Hepatocyte (in vitro differentiated cells): Measurements from ENCODE around the gene OTOA. TPM values are rescaled to one million over a fixed set of nuclear protein-coding genes. Genes with fewer than 3 reads are reported as not detected.

ENCODE experiments used
- DNase-seq: peaks from one replicate; pipeline ENCODE4 v3.0.0-alpha.2; 2016; ENCODE audit warnings: low spot score
- H2AFZ ChIP-seq: fragments of 200-600 bp; sonication (generic); 2 replicates; pipeline ENCODE4 v1.6.0; 2016; ENCODE audit warnings: antibody characterized with exemption, mild to moderate bottlenecking
- H3K27ac ChIP-seq: fragments of 200-600 bp; sonication (generic); 2 replicates; pipeline ENCODE4 v1.5.1; 2016; ENCODE audit warnings: mild to moderate bottlenecking
- H3K27me3 ChIP-seq: fragments of 200-600 bp; sonication (generic); 2 replicates; pipeline ENCODE4 v1.6.1; 2016
- H3K36me3 ChIP-seq: fragments of 200-600 bp; sonication (generic); replicated peaks from 2 replicates; pipeline ENCODE4 v1.5.1; 2016; ENCODE audit warnings: low read depth; ENCODE audit not compliant: insufficient read depth
- H3K4me1 ChIP-seq: fragments of 200-600 bp; sonication (generic); 2 replicates; pipeline ENCODE4 v1.5.1; 2016; ENCODE audit warnings: mild to moderate bottlenecking, moderate library complexity; ENCODE audit not compliant: insufficient read depth
- H3K4me2 ChIP-seq: fragments of 200-600 bp; sonication (generic); 2 replicates; pipeline ENCODE4 v1.6.0; 2016
- H3K4me3 ChIP-seq: fragments of 200-600 bp; sonication (generic); 2 replicates; pipeline ENCODE4 v1.5.1; 2016; ENCODE audit warnings: mild to moderate bottlenecking
- H3K79me2 ChIP-seq: fragments of 200-600 bp; sonication (generic); 2 replicates; pipeline ENCODE4 v1.6.0; 2017; ENCODE audit warnings: mild to moderate bottlenecking
- H3K9me2 ChIP-seq: fragments of 200-600 bp; sonication (generic); replicated peaks from 2 replicates; pipeline ENCODE4 v1.6.0; 2017; ENCODE audit warnings: mild to moderate bottlenecking; ENCODE audit not compliant: insufficient read depth
- H3K9me3 ChIP-seq: fragments of 200-600 bp; sonication (generic); 2 replicates; pipeline ENCODE4 v1.5.1; 2016; ENCODE audit warnings: low read depth, mild to moderate bottlenecking
- H4K20me1 ChIP-seq: fragments of 200-600 bp; sonication (generic); 2 replicates; pipeline ENCODE4 v1.6.0; 2016; ENCODE audit warnings: mild to moderate bottlenecking; ENCODE audit not compliant: insufficient read depth, poor library complexity, severe bottlenecking
- EZH2 ChIP-seq: fragments of 200-600 bp; sonication (generic); IDR thresholded peaks from 2 replicates; pipeline ENCODE4 v1.6.1; 2016; ENCODE audit warnings: antibody characterized with exemption, mild to moderate bottlenecking, borderline replicate concordance
- EZH2phosphoT487 ChIP-seq: fragments of 200-600 bp; sonication (generic); IDR thresholded peaks from one replicate; pipeline ENCODE4 v1.6.1; 2018; ENCODE audit warnings: antibody characterized with exemption, mild to moderate bottlenecking, low read depth, moderate library complexity; ENCODE audit not compliant: unreplicated experiment, severe bottlenecking
- WGBS: methylation state at CpG from one replicate; pipeline ENCODE4 v1.1.6; 2016; ENCODE audit warnings: low lambda C conversion rate; ENCODE audit errors: missing lambda C conversion rate; 5-methylcytosine and 5-hydroxymethylcytosine counted together
- polyA plus RNA-seq: library from polyadenylated mRNA; unstranded; fragments of >200 nt; fragmentation: Nextera tagmentation; extraction: Ambion mirVana; gene quantifications from 2 replicates; pipeline ENCODE4 v1.2.1, GENCODE V29; 2016
- total RNA-seq: library from RNA; depleted of rRNA; stranded (reverse); fragments of >200 nt; gene quantifications from 2 replicates; pipeline ENCODE4 v1.2.3, GENCODE V29; 2014
- TF ChIP-seq, protein P1 (sequence below): fragments of 200-600 bp; sonication (generic); IDR thresholded peaks from 2 replicates; pipeline ENCODE4 v1.5.1; 2016; ENCODE audit warnings: antibody characterized with exemption, mild to moderate bottlenecking; ENCODE audit not compliant: poor library complexity

Gene OTOA
- total and polyA plus RNA-seq, 2 experiments from 2014 or later: 0.07 TPM; not detected in 1

DNA sequence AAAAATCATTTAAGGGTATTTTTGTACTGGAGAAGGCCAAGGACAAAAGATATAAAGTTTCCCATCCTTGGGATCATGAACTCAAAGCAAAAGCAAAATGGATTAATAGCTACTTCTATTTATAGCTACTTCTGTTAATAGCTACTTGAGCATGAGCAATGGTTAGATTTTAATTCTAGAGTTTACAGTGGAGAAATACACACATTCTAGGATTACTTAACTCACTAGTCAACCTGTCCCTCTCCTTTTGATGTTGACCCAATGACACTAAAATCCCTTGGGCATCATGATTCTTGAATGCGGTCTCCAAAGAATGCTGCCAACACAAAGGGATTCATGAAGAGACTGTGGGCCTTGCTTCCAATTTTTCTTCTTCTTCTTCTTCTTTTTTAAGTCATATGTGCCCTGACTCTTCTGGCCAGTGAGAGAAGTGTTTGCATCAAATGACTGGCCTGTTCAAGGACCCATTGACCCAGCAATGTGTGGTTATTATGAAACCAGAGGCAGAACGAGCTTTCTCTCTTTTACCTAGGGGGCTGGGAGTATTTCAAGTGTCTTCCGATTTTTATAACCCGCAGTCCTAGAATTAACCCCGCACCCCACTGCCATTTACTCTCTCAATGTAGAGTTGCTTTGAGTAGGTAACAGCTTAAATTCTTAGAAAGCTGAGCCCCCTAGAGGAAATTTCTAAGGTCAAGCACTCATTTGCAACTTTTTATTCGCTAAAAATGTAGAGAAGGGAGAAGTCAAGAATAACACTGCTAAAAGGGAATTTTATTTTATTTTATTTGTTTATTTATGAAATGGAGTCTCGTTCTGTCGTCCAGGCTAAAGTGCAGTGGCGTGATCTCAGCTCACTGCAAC is 34.6 kb downstream of the OTOA start:
- no peaks in the 10 kb centered on the region for H3K36me3 ChIP-seq
- no peaks in the 10 kb centered on the region for H3K4me1 ChIP-seq
- no peaks in the 10 kb centered on the region for H4K20me1 ChIP-seq
- no peak overlapping the region for H3K4me3 ChIP-seq
- H3K27ac ChIP-seq: no peak overlapping the region
- H3K27me3 ChIP-seq: peaks cover 3% of the 10 kb centered on the region
- 84% methylated on average over 9 of the region's 9 CpGs for WGBS
- TF ChIP-seq EZH2phosphoT487 (no peak), EZH2 (no peak)
- TF ChIP-seq, protein P1, sequence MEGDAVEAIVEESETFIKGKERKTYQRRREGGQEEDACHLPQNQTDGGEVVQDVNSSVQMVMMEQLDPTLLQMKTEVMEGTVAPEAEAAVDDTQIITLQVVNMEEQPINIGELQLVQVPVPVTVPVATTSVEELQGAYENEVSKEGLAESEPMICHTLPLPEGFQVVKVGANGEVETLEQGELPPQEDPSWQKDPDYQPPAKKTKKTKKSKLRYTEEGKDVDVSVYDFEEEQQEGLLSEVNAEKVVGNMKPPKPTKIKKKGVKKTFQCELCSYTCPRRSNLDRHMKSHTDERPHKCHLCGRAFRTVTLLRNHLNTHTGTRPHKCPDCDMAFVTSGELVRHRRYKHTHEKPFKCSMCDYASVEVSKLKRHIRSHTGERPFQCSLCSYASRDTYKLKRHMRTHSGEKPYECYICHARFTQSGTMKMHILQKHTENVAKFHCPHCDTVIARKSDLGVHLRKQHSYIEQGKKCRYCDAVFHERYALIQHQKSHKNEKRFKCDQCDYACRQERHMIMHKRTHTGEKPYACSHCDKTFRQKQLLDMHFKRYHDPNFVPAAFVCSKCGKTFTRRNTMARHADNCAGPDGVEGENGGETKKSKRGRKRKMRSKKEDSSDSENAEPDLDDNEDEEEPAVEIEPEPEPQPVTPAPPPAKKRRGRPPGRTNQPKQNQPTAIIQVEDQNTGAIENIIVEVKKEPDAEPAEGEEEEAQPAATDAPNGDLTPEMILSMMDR: no peak
- DNase-seq: no peak
- H3K4me2 ChIP-seq: no peak overlapping the region
- H3K9me3 ChIP-seq: no peaks in the 10 kb centered on the region
- H3K9me2 ChIP-seq: no peaks in the 10 kb centered on the region
- H2AFZ ChIP-seq: no peak overlapping the region
- H3K79me2 ChIP-seq: no peaks in the 10 kb centered on the region

DNA sequence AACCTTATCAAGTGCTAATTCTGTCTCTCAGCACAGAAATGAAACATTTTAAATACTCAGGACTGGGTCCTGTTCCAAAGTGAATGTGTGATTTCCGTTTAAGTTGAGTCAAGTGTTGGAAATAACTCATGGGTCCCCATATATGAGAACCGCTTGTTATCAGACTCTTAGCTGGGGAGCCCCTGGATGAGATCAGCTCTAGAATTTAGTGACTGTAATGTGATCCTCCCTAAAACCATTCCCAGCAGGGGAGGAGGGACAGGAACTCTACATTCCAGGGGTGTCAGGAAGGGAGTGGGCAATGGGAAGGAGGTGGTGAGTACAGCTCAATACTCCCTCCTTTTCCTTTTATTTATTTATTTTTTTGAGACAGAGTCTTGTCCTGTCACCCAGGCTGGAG is 37.5 kb downstream of the OTOA start:
- 82% methylated on average over 2 of the region's 2 CpGs for WGBS
- no peaks in the 10 kb centered on the region for H3K79me2 ChIP-seq
- no peak overlapping the region for H3K27ac ChIP-seq
- TF ChIP-seq EZH2 (no peak), EZH2phosphoT487 (no peak)
- TF ChIP-seq, protein P1: no peak
- H4K20me1 ChIP-seq: no peaks in the 10 kb centered on the region
- no peak for DNase-seq
- H3K9me3 ChIP-seq: no peaks in the 10 kb centered on the region
- H3K4me3 ChIP-seq: no peak overlapping the region
- H3K36me3 ChIP-seq: no peaks in the 10 kb centered on the region
- no peaks in the 10 kb centered on the region for H3K9me2 ChIP-seq
- no peak overlapping the region for H3K4me2 ChIP-seq
- peaks cover under 1% of the 10 kb centered on the region for H3K27me3 ChIP-seq
- no peaks in the 10 kb centered on the region for H3K4me1 ChIP-seq
- no peak overlapping the region for H2AFZ ChIP-seq

DNA sequence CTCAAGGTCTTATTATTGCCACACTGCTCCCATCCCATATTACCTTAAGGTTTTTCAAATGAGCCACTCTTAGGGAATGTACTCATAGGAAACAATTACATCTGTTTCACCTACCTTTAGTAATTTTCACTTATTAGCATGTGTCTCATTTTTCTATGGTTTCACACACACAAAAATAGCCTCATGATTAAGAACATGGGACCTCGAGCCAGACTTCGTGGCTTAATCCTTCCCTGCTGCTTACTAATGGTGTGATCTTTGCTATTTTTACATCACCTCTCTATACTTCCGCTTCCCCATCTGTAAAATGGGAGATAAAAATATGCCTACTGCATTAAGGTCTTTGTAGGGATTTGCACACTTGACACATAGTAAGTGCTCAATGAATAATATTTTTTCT is 38.5 kb downstream of the OTOA start:
- H3K4me3 ChIP-seq: no peak overlapping the region
- no peak overlapping the region for H3K27ac ChIP-seq
- TF ChIP-seq, protein P1: no peak
- no peak for TF ChIP-seq EZH2
- TF ChIP-seq EZH2phosphoT487: no peak
- H3K36me3 ChIP-seq: no peaks in the 10 kb centered on the region
- no peak overlapping the region for H3K4me2 ChIP-seq
- H3K9me2 ChIP-seq: no peaks in the 10 kb centered on the region
- H3K27me3 ChIP-seq: no peaks in the 10 kb centered on the region
- 91% methylated on average over 3 of the region's 3 CpGs for WGBS
- H3K9me3 ChIP-seq: no peaks in the 10 kb centered on the region
- DNase-seq: no peak
- no peaks in the 10 kb centered on the region for H3K4me1 ChIP-seq
- no peaks in the 10 kb centered on the region for H4K20me1 ChIP-seq
- no peak overlapping the region for H2AFZ ChIP-seq
- no peaks in the 10 kb centered on the region for H3K79me2 ChIP-seq
